GM23338 (cell line): ENCODE data around the gene ZFHX2.

Experiments used
- CREB1 ChIP-seq: fragments of 250-450 bp; sonication (Bioruptor Pico); IDR thresholded peaks from 2 replicates; pipeline ENCODE4 v1.5.0; 2020; ENCODE audit warnings: low read depth, mild to moderate bottlenecking, moderate library complexity
- CTCF ChIP-seq, 2 experiments: fragments of 200-600 bp in 1 of 2; sonication (generic) in 1 of 2; conservative IDR thresholded peaks; 2 replicates each; pipeline versions ENCODE4 v1.5.1 to v1.6.1; 2016 to 2017; ENCODE audit warnings: antibody characterized with exemption in 2 of 2, low read depth in 2 of 2, mild to moderate bottlenecking in 2 of 2, moderate library complexity in 1 of 2
- EZH2 ChIP-seq: fragments of 200-600 bp; sonication (generic); IDR thresholded peaks from one replicate; pipeline ENCODE4 v1.8.0; 2017; ENCODE audit warnings: antibody characterized with exemption, mild to moderate bottlenecking, low read depth; ENCODE audit not compliant: unreplicated experiment
- EZH2phosphoT487 ChIP-seq: fragments of 200-600 bp; sonication (generic); IDR thresholded peaks from one replicate; pipeline ENCODE4 v1.8.1; 2018; ENCODE audit warnings: antibody characterized with exemption; ENCODE audit not compliant: unreplicated experiment
- JUNB ChIP-seq: IDR thresholded peaks from one replicate; pipeline ENCODE4 v1.6.1; 2016; ENCODE audit warnings: antibody characterized with exemption; ENCODE audit not compliant: unreplicated experiment
- POLR2AphosphoS5 ChIP-seq: IDR thresholded peaks from 2 replicates; pipeline ENCODE4 v1.6.1; 2016; ENCODE audit warnings: antibody characterized with exemption, low read depth
- REST ChIP-seq: IDR thresholded peaks from one replicate; pipeline ENCODE4 v1.6.1; 2018; ENCODE audit warnings: antibody characterized with exemption; ENCODE audit not compliant: unreplicated experiment
- STAT1 ChIP-seq: IDR thresholded peaks from one replicate; pipeline ENCODE4 v1.6.1; 2016; ENCODE audit warnings: antibody characterized with exemption; ENCODE audit not compliant: unreplicated experiment
- ZNF114 ChIP-seq: fragments of 250-450 bp; sonication (Bioruptor Pico); IDR thresholded peaks from 2 replicates; pipeline ENCODE4 v1.5.0; 2020; ENCODE audit warnings: mild to moderate bottlenecking, moderate library complexity
- ZNF331 ChIP-seq: fragments of 250-450 bp; sonication (Bioruptor Pico); IDR thresholded peaks from 2 replicates; pipeline ENCODE4 v1.5.0; 2020; ENCODE audit warnings: low read depth, mild to moderate bottlenecking, moderate library complexity

GRCh38 chr14:23564181-23564812 lies 12.7 kb upstream of the ZFHX2 start:
- TF ChIP-seq CTCF (conservative IDR thresholded peaks at IDR 0.05; ENCODE audit: low read depth in 2 of 2) = no peak
- no peak for TF ChIP-seq CREB1 (CRISPR knock-in tag)
- no peak for TF ChIP-seq EZH2phosphoT487
- TF ChIP-seq POLR2AphosphoS5 = no peak
- no peak for TF ChIP-seq EZH2
- no peak for TF ChIP-seq STAT1
- no peak for TF ChIP-seq REST
- no peak for TF ChIP-seq JUNB
- TF ChIP-seq ZNF114 (CRISPR knock-in tag) = no peak
- TF ChIP-seq ZNF331 (CRISPR knock-in tag) = no peak
